ENCODE data around the gene ATG4C. TPM values are rescaled to one million over a fixed set of nuclear protein-coding genes. Genes with fewer than 3 reads are reported as not detected.
"Not testable (repeated sequence)": the region's sequence is repeated elsewhere in the genome, so short reads cannot be mapped to it uniquely, and the experiment has no call there.

The ATG4C gene, protein sequence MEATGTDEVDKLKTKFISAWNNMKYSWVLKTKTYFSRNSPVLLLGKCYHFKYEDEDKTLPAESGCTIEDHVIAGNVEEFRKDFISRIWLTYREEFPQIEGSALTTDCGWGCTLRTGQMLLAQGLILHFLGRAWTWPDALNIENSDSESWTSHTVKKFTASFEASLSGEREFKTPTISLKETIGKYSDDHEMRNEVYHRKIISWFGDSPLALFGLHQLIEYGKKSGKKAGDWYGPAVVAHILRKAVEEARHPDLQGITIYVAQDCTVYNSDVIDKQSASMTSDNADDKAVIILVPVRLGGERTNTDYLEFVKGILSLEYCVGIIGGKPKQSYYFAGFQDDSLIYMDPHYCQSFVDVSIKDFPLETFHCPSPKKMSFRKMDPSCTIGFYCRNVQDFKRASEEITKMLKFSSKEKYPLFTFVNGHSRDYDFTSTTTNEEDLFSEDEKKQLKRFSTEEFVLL
- 3.5 and 3.6 TPM in 2 replicates for total RNA-seq

DNA sequence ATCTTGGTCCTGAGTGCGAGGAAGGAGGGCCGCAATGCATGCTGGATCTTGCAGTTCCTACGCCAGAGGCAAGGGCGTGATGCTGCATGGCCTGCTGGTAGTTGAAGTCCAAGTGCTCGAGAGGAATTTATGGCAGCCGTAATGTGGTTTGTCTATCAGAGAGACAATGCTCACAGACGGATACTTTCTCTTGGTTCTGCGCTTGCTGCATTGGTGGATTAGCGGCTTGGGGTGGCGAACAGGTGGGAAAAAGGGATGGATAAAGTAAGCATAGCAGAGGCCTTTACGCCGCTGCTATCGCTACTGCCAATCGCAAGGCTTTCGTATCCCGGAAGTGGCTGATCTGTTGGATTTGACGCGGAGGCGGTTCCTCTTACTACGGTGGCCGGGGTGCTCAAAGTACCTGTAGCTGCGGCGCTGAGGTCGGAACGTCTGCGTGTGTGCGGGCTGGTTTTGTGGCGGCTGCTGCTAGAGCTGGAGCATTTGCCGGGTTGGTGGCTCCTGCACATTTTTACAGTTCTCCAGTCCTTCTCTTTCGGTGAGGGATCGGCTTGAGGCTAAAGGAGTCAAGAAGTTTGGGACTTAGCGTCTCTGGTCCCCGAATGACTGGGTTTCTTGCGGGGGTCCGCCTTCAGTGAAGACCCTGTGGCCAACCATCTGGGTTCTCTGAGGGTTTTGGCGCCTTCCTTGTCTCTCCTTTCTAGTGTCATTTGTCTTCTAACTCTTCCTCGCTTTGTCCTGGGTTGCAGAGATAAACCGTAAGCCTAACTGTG, at the start of gene ATG4C:
Gene ATG4C, plus strand, starts transcription at position 397 of the 773 bp plus-strand sequence. CDS start 19,655 bp downstream, outside the sequence.
- peak; percentile 99 for DNase-seq (ENCODE audit: low read depth in 2 of 2)

DNA sequence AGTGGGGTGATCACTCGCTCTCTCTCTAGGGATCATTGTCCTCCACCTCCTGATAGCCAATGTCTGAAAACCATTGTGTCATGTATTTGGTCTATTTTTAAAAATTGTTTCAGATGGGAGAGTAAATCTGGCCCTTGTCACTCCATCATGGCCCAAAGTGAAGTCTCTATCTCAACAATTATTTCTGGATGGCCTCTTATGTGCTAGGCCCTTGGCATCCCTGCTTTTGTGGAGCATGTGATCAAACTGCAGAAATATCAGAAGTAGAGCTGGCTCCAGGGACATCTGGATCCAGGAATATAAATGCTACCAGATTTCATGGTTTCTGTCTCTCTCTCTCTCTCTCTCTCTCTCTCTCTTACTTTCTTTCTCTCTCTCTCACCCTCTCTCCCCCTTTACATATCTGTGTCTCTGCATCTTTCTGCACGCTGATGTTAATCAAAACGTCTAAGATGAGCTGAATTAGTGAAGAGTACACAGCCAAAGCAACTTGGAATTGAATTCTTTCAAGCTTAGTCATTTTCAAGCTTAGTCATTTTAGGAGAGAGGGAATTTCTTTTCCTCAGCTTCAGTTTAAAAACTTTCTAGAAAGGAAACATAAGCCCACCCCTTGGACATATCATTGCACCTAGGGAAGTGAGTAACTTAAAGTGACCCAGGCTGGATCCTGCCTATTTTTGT, 48.3 kb upstream of the ATG4C start:
- peak in 1 of 2 donors; percentile 13 for DNase-seq (ENCODE audit: low read depth in 2 of 2)

DNA sequence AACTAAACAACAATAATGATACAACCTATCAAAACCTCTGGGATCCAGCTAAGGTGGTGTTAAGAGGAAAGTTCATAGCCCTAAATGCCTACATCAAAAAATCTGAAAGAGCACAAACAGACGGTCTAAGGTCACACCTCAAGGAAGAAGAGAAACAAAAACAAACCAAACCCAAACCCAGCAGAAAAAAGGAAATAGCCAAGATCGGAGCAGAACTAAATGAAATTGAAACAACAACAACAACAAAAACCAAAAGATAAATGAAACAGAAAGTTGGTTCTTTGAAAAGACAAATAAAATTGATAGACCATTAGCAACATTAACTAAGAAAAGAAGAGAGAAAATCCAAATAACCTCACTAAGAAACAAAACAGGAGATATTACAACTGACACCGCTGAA, 43.2 kb upstream of the ATG4C start:
- DNase-seq (ENCODE audit: low read depth in 2 of 2) = not testable (repeated sequence)

DNA sequence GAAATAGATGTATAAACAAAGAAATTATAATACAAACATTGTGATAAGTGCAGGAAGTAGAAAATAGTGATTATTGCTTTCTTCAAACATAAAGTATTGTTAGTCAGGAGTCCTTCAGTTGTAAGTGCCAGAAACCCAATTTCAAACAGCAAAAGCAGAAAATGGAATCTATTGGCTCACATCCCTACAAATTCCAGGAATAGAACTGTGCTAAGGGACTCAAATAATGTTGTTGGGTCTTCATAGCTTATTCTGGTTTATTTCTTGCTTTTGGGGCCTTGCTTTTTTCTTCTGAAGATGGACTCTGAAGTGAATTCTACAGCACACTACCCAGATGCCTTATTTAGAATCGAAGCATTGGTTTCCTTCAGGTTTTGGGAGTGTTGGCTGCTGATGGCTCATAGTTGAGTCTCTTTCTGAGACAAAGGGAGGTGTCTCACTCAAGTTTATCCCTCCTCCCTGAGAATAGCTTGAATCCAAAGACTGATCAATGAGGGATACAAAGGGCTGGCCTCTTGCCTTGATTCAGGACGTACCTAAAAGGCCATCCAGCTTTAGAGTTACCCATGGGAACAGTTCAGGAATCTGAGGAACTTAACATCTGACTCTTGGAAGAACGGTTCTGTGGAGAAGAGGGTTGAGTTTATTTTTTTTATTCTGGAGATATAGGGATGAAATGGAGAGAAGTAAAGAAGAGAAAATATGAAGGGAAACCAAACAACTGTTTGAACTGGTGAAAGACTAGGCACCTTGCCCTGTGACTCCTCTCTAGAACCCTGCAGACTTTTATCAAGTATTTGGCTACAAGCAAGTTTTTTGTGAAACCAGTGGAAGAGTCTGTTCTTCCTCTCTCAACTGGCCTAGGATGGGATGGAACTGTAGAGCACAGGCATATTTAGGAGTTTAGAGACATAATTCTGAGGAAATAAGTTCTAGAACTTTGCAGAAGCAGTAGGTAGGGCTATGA, 39.0 kb upstream of the ATG4C start:
- DNase-seq (ENCODE audit: low read depth in 2 of 2) = no peak

DNA sequence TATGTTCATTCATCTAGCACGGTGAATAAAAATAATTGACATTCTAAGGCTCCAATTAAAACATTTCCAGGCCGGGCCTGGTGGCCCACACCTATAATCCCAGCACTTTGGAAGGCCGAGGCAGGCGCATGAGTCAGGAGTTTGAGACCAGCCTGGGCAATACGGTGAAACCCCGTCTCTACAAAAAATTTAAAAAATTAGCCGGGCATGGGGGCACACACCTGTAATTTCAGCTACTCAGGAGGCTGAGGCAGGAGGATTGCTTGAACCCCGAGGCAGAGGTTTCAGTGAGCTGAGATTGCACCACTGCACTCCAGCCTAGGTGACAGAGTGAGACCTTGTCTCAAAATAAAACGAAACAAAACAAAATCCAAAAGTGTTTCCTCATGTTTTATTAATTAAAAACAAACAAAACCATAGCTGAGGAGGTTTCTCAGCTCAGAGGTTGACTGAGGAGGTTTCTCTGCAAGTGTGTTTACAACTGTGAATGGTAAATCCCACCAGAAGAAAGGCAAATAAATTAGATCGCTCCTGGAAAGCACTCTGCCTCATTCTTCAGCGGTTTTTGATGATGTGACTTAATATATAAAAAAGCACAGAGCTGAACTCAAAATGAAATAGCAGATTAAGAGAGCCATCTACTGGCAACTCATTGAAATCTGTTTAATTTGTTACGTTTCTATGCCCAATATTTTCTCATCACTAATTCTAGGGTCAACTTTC, 37.7 kb upstream of the ATG4C start:
- DNase-seq (ENCODE audit: low read depth in 2 of 2) = peak; percentile 61 to 67

DNA sequence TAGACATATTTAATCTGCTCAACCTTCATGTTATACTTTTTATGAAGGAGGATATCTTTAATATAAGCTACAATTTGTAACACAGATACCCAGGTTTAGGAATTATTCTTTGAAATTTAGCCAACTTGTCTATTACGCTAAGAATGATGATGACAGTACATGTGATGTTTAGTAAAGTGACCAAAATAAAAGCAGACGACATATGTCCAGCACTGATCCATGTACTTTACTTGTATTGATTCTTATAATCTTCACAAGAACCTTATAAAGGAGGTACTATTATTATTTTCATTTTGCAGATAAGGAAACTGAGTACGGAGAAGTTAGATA, 37.2 kb upstream of the ATG4C start:
- no peak for DNase-seq (ENCODE audit: low read depth in 2 of 2)

DNA sequence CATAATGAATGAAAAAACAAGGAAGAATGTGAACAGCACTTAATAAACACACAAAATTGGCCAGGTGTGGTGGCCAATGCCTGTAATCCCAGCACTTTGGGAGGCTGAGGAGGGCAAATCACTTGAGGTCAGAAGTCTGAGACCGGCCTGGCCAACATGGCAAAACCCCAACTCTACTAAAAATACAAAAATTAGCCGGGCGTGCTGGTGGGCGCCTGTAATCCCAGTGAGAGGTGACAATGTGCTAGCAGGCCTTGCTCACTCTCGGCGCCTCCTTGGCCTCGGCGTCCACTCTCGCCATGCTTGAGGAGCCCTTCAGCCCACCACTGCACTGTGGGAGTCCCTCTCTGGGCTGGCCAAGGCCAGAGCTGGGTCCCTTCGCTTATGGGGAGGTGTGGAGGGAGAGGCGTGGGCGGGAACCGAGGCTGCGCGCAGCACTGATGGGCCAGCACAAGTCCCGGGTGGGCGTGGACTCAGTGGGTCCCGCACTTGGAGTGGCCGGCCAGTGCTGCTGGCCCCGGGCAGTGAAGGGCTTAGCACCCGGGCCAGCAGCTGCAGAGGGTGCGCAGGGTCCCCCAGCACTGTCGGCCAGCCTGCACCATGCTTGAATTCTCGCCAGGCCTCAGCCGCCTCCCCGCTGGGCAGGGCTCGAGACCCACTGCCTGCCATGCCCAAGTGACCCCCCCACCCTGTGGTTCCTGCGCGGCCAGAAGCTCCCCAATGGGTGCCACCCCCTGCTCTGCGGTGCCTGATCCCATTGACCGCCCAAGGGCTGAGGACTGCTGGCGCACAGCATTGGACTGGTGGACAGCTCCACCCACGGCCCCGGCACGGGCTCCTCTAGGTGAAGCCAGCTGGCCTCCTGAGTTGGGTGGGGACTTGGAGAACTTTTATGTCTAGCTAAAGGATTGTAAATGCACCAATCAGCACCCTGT, 30.6 kb upstream of the ATG4C start:
- DNase-seq (ENCODE audit: low read depth in 2 of 2) = no peak

DNA sequence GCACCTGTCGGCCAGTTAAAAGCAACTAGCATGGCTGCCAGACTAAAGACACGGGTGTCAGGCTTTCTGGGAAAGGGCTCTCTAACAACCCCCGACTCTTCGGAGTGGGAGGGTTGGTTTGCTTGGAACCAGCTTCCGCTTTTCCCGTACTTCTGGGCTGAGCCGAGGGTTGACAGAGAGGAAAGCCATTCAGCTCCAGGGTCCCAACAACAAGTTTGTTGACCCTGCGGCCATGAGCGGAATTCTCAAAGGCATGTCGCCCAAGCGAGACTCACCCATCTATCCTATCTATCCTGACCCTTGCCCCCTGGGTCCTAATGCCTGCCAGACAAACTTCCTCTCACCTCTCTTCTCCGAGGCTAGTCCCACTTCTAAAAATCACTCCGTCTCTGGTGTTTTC, 29.0 kb upstream of the ATG4C start:
- DNase-seq (ENCODE audit: low read depth in 2 of 2) = not testable (repeated sequence)

DNA sequence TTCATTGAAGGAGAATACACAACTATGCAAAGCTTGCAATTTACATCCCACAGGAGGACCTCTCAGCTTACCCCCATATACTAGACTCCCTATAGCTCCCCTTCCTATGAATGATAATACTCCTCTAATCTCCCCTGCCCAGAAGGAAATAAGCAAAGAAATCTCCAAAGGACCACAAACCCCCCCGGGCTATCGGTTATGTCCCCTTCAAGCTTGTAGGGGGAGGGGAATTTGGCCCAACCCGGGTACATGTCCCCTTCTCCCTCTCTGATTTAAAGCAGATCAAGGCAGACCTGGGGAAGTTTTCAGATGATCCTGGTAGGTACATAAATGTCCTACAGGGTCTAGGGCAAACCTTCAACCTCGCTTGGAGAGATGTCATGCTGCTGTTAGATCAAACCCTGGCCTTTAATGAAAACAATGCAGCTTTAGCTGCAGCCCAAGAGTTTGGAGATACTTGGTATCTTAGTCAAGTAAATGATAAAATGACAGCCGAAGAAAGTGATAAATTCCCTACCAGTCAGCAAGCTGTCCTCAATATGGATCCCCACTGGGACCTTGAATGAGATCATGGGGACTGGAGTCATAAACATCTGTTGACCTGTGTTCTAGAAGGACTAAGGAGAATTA, 27.6 kb upstream of the ATG4C start:
- not testable (repeated sequence) for DNase-seq (ENCODE audit: low read depth in 2 of 2)

DNA sequence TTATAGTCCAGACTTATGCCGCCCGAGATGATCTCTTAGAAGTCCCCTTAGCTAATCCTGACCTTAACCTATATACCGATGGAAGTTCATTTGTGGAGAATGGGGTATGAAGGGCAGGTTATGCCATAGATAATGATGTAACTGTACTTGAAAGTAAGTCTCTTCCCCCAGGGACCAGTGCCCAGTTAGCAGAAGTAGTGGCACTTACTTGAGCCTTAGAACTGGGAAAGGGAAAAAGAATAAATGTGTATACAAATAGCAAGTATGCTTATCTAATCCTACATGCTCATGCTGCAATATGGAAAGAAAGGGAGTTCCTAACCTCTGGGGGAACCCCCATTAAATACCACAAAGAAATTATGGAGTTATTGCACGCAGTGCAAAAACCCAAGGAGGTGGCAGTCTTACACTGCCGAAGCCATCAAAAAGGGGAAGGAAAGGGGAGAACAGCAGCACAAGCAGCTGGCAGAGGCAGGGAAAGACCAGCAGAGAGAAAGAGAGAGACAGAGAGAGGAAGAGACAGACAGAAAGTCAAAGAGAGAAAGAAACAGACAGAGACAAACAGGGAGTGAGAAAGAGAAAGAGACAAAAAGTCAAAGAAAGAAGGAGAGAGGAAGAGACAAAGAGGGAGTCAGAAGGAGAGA, 24.6 kb upstream of the ATG4C start:
- not testable (repeated sequence) for DNase-seq (ENCODE audit: low read depth in 2 of 2)

DNA sequence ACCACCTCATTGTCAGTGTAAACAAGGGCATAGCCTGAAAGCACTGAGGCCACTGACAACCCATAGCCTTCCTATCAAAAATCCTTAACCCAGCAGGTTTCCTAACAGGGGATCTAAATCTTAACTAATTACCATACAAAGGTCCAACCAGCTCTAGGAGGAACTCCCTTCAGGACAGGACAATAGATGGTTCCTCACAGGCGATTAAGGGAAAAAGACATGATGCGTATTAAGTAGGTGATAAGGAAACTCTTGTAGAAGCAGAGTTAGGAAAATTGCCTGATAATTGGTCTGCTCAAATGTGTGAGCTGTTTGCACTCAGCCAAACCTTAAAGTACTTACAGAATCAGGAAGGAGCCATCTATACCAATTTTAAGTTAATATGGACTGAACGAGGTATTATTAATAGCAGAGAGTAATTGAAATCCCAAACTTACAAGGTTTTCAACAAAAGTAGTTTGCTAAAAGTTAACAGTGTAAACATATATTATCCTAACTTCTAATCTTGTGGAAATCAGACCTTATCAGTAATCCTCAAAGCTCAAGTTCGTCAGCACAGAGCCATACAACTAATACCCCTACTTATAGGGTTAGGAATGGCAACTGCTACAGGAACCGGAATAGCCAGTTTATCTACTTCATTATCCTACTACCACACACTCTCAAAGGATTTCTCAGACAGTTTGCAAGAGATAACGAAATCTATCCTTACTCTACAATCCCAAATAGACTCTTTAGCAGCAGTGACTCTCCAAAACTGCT, 23.7 kb upstream of the ATG4C start:
- DNase-seq (ENCODE audit: low read depth in 2 of 2) = not testable (repeated sequence)

DNA sequence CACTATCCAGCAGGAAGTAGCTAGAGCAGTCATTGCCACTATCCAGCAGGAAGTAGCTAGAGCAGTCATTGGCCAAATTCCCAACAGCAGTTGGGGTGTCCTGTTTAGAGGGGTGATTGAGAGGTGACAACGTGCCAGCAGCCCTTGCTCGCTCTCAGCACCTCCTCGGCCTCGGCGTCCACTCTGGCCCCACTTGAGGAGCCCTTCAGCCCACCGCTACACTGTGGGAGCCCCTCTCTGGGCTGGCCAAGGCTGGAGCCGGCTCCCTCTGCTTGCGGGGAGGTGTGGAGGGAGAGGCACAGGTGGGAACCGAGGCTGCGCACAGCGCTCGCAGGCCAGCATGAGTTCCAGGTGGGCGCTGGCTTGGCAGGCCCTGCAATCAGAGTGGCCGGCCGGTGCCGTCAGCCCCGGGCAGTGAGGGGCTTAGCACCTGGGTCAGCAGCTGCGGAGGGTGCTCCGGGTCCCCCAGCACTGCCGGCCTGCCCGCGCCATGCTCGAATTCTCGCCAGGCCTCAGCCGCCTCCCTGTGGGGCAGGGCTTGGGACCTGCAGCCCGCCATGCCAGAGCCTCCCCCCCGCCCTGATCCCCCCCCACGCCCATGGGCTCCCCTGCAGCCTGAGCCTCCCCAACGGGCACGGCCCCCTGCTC, 22.6 kb upstream of the ATG4C start:
- DNase-seq (ENCODE audit: low read depth in 2 of 2) = not testable (repeated sequence)

DNA sequence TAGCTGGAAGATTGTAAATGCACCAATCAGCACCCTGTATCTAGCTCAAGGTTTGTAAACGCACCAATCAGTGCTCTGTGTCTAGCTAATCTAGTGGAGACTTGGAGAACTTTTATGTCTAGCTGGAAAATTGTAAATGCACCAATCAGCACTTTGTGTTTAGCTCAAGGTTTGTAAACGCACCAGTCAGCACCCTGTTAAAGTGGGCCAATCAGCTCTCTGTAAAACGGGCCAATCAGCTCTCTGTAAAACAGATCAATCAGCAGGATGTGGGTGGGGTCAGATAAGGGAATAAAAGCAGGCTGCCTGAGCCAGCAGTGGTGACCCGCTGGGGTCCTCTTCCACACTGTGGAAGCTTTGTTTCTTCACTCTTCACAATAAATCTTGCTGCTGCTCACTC, 21.9 kb upstream of the ATG4C start:
- not testable (repeated sequence) for DNase-seq (ENCODE audit: low read depth in 2 of 2)

DNA sequence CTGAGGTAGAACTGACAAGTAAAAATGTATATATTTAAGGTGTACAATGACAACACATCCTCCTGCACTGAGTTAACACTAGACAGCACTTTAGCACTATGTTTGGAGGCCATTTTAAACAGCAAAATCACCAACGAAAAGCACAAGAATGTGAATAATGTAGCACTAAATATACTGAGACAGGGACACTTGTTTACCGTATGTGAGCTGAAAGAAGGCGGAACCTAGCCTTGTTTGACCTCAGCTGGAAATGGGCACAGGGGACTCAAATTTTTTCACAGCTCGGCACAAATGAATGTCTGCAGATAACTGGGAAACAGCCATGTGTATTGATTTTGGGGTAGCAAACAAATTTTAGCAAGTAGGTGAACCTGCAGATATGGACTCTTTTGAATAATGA, 18.0 kb upstream of the ATG4C start:
- no peak for DNase-seq (ENCODE audit: low read depth in 2 of 2)

DNA sequence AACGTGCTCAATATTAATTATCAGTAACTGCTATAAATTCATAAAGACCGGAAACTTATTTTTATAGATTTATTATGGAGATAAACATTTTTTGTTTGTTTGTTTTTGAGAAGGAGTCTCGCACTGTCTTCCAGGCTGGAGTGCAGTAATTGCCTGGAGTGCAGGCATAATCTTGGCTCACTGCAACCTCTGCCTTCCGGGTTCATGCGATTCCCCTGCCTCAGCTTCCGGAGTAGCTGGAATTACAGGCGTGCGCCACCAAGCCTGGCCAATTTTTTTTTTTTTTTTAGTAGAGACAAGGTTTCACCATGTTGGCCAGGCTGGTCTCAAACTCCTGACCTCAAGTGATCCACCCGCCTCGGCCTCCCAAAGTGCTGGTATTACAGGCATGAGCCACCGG, 15.4 kb upstream of the ATG4C start:
- peak; percentile 16 to 53 for DNase-seq (ENCODE audit: low read depth in 2 of 2)

DNA sequence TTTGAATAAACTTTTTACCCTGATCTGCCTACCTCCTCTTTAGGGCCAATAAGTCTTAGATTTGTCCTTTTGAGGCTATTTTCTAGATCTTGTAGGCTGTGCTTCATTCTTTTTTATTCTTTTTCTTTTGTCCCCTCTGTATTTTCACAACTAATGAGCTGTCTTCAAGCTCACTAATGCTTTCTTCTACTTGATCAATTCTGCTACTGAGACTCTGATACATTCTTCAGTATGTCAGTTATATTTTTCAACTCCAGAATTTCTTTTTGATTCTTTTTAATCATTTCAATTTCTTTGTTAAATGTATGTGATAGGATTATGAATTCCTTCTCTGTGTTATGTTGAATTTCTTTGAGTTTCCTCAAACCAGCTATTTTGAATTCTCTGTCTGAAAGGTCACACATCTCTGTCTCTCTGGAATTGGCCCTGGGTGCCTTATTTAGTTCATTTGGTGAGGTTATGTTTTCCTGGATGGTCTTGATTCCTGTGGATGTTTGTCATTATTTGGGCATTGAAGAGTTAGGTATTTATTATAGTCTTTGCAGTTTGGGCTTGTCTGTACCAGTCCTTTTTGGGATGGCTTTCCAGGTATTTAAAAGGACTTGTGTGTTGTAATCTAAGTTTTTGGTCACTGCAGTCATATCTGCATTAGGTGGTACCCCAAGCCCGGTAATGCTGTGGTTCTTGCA, 11.2 kb upstream of the ATG4C start:
- no peak for DNase-seq (ENCODE audit: low read depth in 2 of 2)
